Stomach (tissue), 9 donors: ENCODE data around the gene TBX15. TPM values are rescaled to one million over a fixed set of nuclear protein-coding genes. Genes with fewer than 3 reads are reported as not detected.
A peak's percentile ranks its signal among the peaks of the same experiment; 100 is the strongest.

Source experiments
- DNase-seq, 2 donors: peaks; one replicate each; pipeline versions ENCODE4 v3.0.0 to v3.0.0-alpha.2; 2013 to 2019
- H3K27ac ChIP-seq, 5 donors: fragments of 200-600 bp in 4 of 5; sonication (generic) in 4 of 5; one replicate each; pipeline ENCODE4 v1.5.1; 2013 to 2019; ENCODE audit warnings: mild to moderate bottlenecking in 1 of 5, moderate library complexity in 1 of 5
- H3K27me3 ChIP-seq, 3 donors: fragments of 200-600 bp; sonication (generic); one replicate each; pipeline ENCODE4 v1.5.1; 2017 to 2019; ENCODE audit warnings: mixed run types in 1 of 3
- H3K36me3 ChIP-seq, 4 donors: fragments of 200-600 bp; sonication (generic); 1 replicate in 3 of 4; 2 replicates in 1 of 4; pipeline ENCODE4 v1.5.1; 2016 to 2019
- H3K4me1 ChIP-seq, 4 donors: fragments of 200-600 bp; sonication (generic); one replicate each; pipeline ENCODE4 v1.5.1; 2016 to 2019
- H3K4me3 ChIP-seq, 4 donors: fragments of 200-600 bp; sonication (generic) in 3 of 4; one replicate each; pipeline ENCODE4 v1.5.1; 2016 to 2019; ENCODE audit warnings: mild to moderate bottlenecking in 1 of 4
- H3K9me3 ChIP-seq, 4 donors: fragments of 200-600 bp; sonication (generic); one replicate each; pipeline ENCODE4 v1.5.1; 2016 to 2019
- CTCF ChIP-seq, 7 experiments: fragments of 450-650 bp in 4 of 7; fragments of 200-600 bp in 3 of 7; sonication (generic) in 3 of 7; IDR thresholded peaks; one replicate each; pipeline ENCODE4 v1.5.1; 2016 to 2019; ENCODE audit warnings: antibody characterized with exemption in 7 of 7, control low read depth in 2 of 7, mild to moderate bottlenecking in 1 of 7
- EP300 ChIP-seq: sonication (generic); formaldehyde crosslinking; IDR thresholded peaks from one replicate; pipeline ENCODE4 v1.6.1; 2017; ENCODE audit warnings: antibody characterized with exemption
- POLR2A ChIP-seq, 4 donors: fragments of 450-650 bp; IDR thresholded peaks; one replicate each; pipeline ENCODE4 v1.6.1; 2016; ENCODE audit warnings: antibody characterized with exemption in 4 of 4, control low read depth in 2 of 4, mild to moderate bottlenecking in 1 of 4, moderate library complexity in 1 of 4
- POLR2AphosphoS5 ChIP-seq, 3 donors: sonication (generic); formaldehyde crosslinking; IDR thresholded peaks; one replicate each; pipeline ENCODE4 v1.6.1; 2016; ENCODE audit warnings: antibody characterized with exemption in 3 of 3
- WGBS, 5 donors: extraction: QIAGEN DNeasy Blood & Tissue Kit in 3 of 5; methylation state at CpG; one replicate each; pipeline versions ENCODE4 v1.1.5 to v1.1.7; 2013 to 2018; 5-methylcytosine and 5-hydroxymethylcytosine counted together
- intact Hi-C: fragments of 100-400 bp; cut with DNase I; formaldehyde crosslinking; loops from one replicate; pipeline ENCODE4 v1.15.1; 2023; ENCODE audit warnings: low total_unique reads
- polyA plus RNA-seq, 3 donors: library from polyadenylated mRNA; stranded (reverse); fragments of 200-250 nt; gene quantifications; one replicate each; pipeline ENCODE4 v1.2.3, GENCODE V29; 2013
- total RNA-seq, 5 donors: library from RNA; depleted of rRNA; stranded (reverse); fragments of >200 nt; gene quantifications; one replicate each; pipeline versions ENCODE4 v1.1.0 to v1.2.3, GENCODE V29; 2014 to 2016
- donor health status: healthy with polysubstance abuse.
- donor health status: Bipolar disorder and iron deficiency.
- donor health status: healthy.

The TBX15 gene
- total and polyA plus RNA-seq, 8 donors, result 0.05 to 0.37 TPM; not detected in 6

DNA sequence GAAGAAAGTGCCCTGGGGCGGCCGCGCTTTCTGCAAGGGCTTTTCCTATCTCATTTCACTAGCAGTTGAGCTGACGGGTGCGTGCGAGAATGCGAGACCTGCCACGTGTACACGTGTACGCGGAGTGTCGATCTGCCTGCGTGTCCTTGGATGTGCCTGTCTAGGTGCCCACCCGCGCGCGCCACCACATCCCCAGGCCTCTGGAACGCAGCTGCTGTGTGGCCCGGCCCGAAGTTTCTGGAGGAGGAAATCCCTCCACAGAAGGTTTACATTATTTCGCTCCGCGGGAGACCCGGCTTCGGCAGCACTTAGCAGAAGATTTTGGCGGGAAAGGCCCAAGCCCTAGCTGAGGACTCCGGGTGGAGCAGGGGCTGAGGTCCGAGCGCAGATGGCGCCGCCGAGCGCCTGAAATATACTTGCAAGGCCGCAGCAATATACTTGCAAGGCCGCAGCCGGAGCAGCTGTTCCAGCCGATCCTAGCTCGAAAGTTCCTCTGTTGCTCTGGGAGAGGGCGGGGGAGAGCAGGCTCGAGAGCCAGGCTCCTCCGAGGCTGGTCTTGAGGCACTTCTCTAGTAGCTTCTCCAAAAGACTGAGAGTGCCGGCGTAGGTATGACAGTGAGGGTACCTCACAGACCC is 3.9 kb downstream of the TBX15 start:
- peaks cover 48 to 100% (median 95%) of the 10 kb centered on the region in 3 donors for H3K27me3 ChIP-seq
- TF ChIP-seq EP300 (no peak), POLR2A (IDR thresholded peaks at IDR 0.05) (no peak), POLR2AphosphoS5 (IDR thresholded peaks at IDR 0.05) (no peak), CTCF (IDR thresholded peaks at IDR 0.05) (no peak)
- peaks cover 25 to 64% (median 52%) of the 10 kb centered on the region in 4 donors for H3K4me1 ChIP-seq
- intact Hi-C loops, result no loop called here
- no peaks in the 10 kb centered on the region for H3K36me3 ChIP-seq
- WGBS, 5 donors, result 7 to 13% (median 9%) methylated on average over 28 to 43 of the region's 43 CpGs
- peaks cover 0 to 52% (median 12%) of the 10 kb centered on the region in 4 donors for H3K9me3 ChIP-seq
- H3K27ac ChIP-seq, result no peak overlapping the region
- peak in 1 of 2 donors; percentile 79 for DNase-seq
- H3K4me3 ChIP-seq, result peak overlapping the region; percentile 21 to 40 (median 34)

- no peaks in the 10 kb centered on the region for H3K36me3 ChIP-seq
- DNase-seq, result no peak
- H3K9me3 ChIP-seq, result peaks cover 0 to 52% (median 12%) of the 10 kb centered on the region in 4 donors
- H3K4me3 ChIP-seq, result no peak overlapping the region
- intact Hi-C loops, result no loop called here
- WGBS, 5 donors, result 13 to 28% (median 25%) methylated on average over 18 to 22 of the region's 22 CpGs
- no peak overlapping the region for H3K27ac ChIP-seq
- H3K27me3 ChIP-seq, result peaks cover 50 to 100% (median 95%) of the 10 kb centered on the region in 3 donors
- TF ChIP-seq CTCF (IDR thresholded peaks at IDR 0.05), result no peak
- no peak for TF ChIP-seq POLR2AphosphoS5 (IDR thresholded peaks at IDR 0.05)
- no peak for TF ChIP-seq POLR2A (IDR thresholded peaks at IDR 0.05)
- TF ChIP-seq EP300, result no peak
- H3K4me1 ChIP-seq, result peaks cover 25 to 65% (median 52%) of the 10 kb centered on the region in 4 donors
Observed at GRCh38 chr1:118983558-118984041, 4.5 kb downstream of the TBX15 start.

GRCh38 chr1:118982821-118983557 is 5.2 kb downstream of the TBX15 start:
- Histone ChIP-seq H3K9me3 (peaks cover 0 to 52% (median 12%) of the 10 kb centered on the region in 4 donors), H3K27ac (no peak overlapping the region), H3K36me3 (no peaks in the 10 kb centered on the region), H3K4me3 (no peak overlapping the region), H3K4me1 (peaks cover 24 to 59% (median 46%) of the 10 kb centered on the region in 4 donors), H3K27me3 (peaks cover 46 to 100% (median 93%) of the 10 kb centered on the region in 3 donors)
- DNase-seq, result no peak
- intact Hi-C loops, result no loop called here
- TF ChIP-seq POLR2AphosphoS5 (IDR thresholded peaks at IDR 0.05), result no peak
- TF ChIP-seq CTCF (IDR thresholded peaks at IDR 0.05), result no peak
- TF ChIP-seq POLR2A (IDR thresholded peaks at IDR 0.05), result no peak
- TF ChIP-seq EP300, result no peak
- WGBS, 5 donors, result 11 to 15% (median 13%) methylated on average over 23 to 26 of the region's 26 CpGs

- WGBS, 5 donors, result 30 to 44% (median 34%) methylated on average over 6 of the region's 6 CpGs
- H3K36me3 ChIP-seq, result no peaks in the 10 kb centered on the region
- H3K4me3 ChIP-seq, result no peak overlapping the region
- H3K27me3 ChIP-seq, result peaks cover 39 to 100% (median 92%) of the 10 kb centered on the region in 3 donors
- intact Hi-C loops, result no loop called here
- H3K4me1 ChIP-seq, result peaks cover 16 to 52% (median 39%) of the 10 kb centered on the region in 4 donors
- H3K9me3 ChIP-seq, result peaks cover 0 to 45% (median 12%) of the 10 kb centered on the region in 4 donors
- no peak for DNase-seq
- H3K27ac ChIP-seq, result no peak overlapping the region
- TF ChIP-seq POLR2AphosphoS5 (IDR thresholded peaks at IDR 0.05) (no peak), POLR2A (IDR thresholded peaks at IDR 0.05) (no peak), EP300 (no peak), CTCF (IDR thresholded peaks at IDR 0.05) (no peak)
Observed at GRCh38 chr1:118982266-118982665, 5.9 kb downstream of the TBX15 start.
